ENCODE data around the gene GIPC3.

GIPC3 gene

GRCh38 chr19:3606690-3607289 lies 21.5 kb downstream of the GIPC3 start, which contains the start of gene TBXA2R:
TBXA2R (minus strand) TSS chr19:3606875; CDS start chr19:3600634, 6,241 bp downstream.
- Histone ChIP-seq H3K4me1 (ENCODE audit: control insufficient read depth, insufficient read depth, low read length) (peaks cover 3% of the 10 kb centered on the region; the same call in 1 of the 2 replicates), H3K36me3 (ENCODE audit: control insufficient read depth in 2 of 2, insufficient read depth in 1 of 2, low read length in 2 of 2) (peaks cover 0 to 18% of the 10 kb centered on the region in 2 experiments; a peak in 2 of 3 replicates), H3K9me3 (ENCODE audit: control insufficient read depth, insufficient read depth, low read depth, low read length) (no peaks in the 10 kb centered on the region), H3K4me3 (ENCODE audit: low read depth, low read length) (peak within 1 kb of the TSS; percentile 51), H3K27ac (ENCODE audit: extremely low read depth, low read depth, low read length) (no peak within 1 kb of the TSS)
- POLR2A ChIA-PET, result interaction anchor here (0.6 kb wide), 1 partner anchor 99 kb away, joined by 10 read pairs; no protein-coding TSS in a partner anchor
- CTCF ChIA-PET, result interaction anchor here (1.2 kb wide), 1 partner anchor 62 kb away, joined by 3 read pairs; no protein-coding TSS in a partner anchor
- 0 out of 2 replicates have a peak, but pooled peaks have one; percentile 43 for TF ChIP-seq ZBTB17 (tag by site-specific recombination; IDR thresholded peaks at IDR 0.05)
- TF ChIP-seq, protein P1, sequence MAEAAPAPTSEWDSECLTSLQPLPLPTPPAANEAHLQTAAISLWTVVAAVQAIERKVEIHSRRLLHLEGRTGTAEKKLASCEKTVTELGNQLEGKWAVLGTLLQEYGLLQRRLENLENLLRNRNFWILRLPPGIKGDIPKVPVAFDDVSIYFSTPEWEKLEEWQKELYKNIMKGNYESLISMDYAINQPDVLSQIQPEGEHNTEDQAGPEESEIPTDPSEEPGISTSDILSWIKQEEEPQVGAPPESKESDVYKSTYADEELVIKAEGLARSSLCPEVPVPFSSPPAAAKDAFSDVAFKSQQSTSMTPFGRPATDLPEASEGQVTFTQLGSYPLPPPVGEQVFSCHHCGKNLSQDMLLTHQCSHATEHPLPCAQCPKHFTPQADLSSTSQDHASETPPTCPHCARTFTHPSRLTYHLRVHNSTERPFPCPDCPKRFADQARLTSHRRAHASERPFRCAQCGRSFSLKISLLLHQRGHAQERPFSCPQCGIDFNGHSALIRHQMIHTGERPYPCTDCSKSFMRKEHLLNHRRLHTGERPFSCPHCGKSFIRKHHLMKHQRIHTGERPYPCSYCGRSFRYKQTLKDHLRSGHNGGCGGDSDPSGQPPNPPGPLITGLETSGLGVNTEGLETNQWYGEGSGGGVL (tag by site-specific recombination; IDR thresholded peaks at IDR 0.05), result peak; percentile 32; the same call in 1 of the 2 replicates
- TF ChIP-seq KLF1 (tag by site-specific recombination; IDR thresholded peaks at IDR 0.05), result peak; percentile 42
- no peak for TF ChIP-seq MZF1 (tag by site-specific recombination; IDR thresholded peaks at IDR 0.05; ENCODE audit: borderline replicate concordance)
- TF ChIP-seq ZNF785 (tag by site-specific recombination; IDR thresholded peaks at IDR 0.05), result no peak
- TF ChIP-seq ZNF404 (tag by site-specific recombination; IDR thresholded peaks at IDR 0.05), result no peak
- TF ChIP-seq ZNF677 (tag by site-specific recombination; IDR thresholded peaks at IDR 0.05), result no peak
- 0 out of 2 replicates have a peak, but pooled peaks have one; percentile 24 for TF ChIP-seq ZFHX2 (tag by site-specific recombination; conservative IDR thresholded peaks at IDR 0.05)
- TF ChIP-seq GLIS1 (tag by site-specific recombination; IDR thresholded peaks at IDR 0.05), result peak; percentile 57; the same call in 1 of the 2 replicates
- peak; percentile 37; the same call in 1 of the 2 replicates for TF ChIP-seq ZFP69B (tag by site-specific recombination; IDR thresholded peaks at IDR 0.05)
- TF ChIP-seq, protein P2, sequence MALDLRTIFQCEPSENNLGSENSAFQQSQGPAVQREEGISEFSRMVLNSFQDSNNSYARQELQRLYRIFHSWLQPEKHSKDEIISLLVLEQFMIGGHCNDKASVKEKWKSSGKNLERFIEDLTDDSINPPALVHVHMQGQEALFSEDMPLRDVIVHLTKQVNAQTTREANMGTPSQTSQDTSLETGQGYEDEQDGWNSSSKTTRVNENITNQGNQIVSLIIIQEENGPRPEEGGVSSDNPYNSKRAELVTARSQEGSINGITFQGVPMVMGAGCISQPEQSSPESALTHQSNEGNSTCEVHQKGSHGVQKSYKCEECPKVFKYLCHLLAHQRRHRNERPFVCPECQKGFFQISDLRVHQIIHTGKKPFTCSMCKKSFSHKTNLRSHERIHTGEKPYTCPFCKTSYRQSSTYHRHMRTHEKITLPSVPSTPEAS (tag by site-specific recombination; IDR thresholded peaks at IDR 0.05), result no peak
- 0 out of 2 replicates have a peak, but pooled peaks have one; percentile 6 for TF ChIP-seq EGR2 (tag by site-specific recombination; IDR thresholded peaks at IDR 0.05; ENCODE audit: low read depth)
- peak; percentile 53; the same call in 1 of the 2 replicates for TF ChIP-seq KLF10 (tag by site-specific recombination; IDR thresholded peaks at IDR 0.05)
- TF ChIP-seq, protein P3, sequence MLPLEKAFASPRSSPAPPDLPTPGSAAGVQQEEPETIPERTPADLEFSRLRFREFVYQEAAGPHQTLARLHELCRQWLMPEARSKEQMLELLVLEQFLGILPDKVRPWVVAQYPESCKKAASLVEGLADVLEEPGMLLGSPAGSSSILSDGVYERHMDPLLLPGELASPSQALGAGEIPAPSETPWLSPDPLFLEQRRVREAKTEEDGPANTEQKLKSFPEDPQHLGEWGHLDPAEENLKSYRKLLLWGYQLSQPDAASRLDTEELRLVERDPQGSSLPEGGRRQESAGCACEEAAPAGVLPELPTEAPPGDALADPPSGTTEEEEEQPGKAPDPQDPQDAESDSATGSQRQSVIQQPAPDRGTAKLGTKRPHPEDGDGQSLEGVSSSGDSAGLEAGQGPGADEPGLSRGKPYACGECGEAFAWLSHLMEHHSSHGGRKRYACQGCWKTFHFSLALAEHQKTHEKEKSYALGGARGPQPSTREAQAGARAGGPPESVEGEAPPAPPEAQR (tag by site-specific recombination; IDR thresholded peaks at IDR 0.05), result no peak
- no peak for TF ChIP-seq ZNF155 (tag by site-specific recombination; IDR thresholded peaks at IDR 0.05)
- TF ChIP-seq, protein P4, sequence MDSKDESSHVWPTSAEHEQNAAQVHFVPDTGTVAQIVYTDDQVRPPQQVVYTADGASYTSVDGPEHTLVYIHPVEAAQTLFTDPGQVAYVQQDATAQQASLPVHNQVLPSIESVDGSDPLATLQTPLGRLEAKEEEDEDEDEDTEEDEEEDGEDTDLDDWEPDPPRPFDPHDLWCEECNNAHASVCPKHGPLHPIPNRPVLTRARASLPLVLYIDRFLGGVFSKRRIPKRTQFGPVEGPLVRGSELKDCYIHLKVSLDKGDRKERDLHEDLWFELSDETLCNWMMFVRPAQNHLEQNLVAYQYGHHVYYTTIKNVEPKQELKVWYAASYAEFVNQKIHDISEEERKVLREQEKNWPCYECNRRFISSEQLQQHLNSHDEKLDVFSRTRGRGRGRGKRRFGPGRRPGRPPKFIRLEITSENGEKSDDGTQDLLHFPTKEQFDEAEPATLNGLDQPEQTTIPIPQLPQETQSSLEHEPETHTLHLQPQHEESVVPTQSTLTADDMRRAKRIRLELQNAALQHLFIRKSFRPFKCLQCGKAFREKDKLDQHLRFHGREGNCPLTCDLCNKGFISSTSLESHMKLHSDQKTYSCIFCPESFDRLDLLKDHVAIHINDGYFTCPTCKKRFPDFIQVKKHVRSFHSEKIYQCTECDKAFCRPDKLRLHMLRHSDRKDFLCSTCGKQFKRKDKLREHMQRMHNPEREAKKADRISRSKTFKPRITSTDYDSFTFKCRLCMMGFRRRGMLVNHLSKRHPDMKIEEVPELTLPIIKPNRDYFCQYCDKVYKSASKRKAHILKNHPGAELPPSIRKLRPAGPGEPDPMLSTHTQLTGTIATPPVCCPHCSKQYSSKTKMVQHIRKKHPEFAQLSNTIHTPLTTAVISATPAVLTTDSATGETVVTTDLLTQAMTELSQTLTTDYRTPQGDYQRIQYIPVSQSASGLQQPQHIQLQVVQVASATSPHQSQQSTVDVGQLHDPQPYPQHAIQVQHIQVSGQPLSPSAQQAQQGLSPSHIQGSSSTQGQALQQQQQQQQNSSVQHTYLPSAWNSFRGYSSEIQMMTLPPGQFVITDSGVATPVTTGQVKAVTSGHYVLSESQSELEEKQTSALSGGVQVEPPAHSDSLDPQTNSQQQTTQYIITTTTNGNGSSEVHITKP (tag by site-specific recombination; IDR thresholded peaks at IDR 0.05), result peak; percentile 63
- TF ChIP-seq ZBTB8A (tag by site-specific recombination; IDR thresholded peaks at IDR 0.05), result peak; percentile 79
- peak; percentile 26 for TF ChIP-seq ZBTB26 (tag by site-specific recombination; optimal IDR thresholded peaks at IDR 0.05)
- peak; percentile 83 for TF ChIP-seq SP3 (tag by site-specific recombination; IDR thresholded peaks at IDR 0.05)
- TF ChIP-seq ZNF501 (tag by site-specific recombination; IDR thresholded peaks at IDR 0.05), result no peak
- TF ChIP-seq KLF8 (tag by site-specific recombination; IDR thresholded peaks at IDR 0.05), result peak; percentile 67
- TF ChIP-seq ZNF132 (tag by site-specific recombination; IDR thresholded peaks at IDR 0.05; ENCODE audit: borderline replicate concordance), result no peak
- no peak; the same call in 1 of the 2 replicates for TF ChIP-seq ZBTB10 (tag by site-specific recombination; IDR thresholded peaks at IDR 0.05)
- no peak for TF ChIP-seq ZNF529 (tag by site-specific recombination; IDR thresholded peaks at IDR 0.05; ENCODE audit: insufficient replicate concordance)
- TF ChIP-seq KLF16 (tag by site-specific recombination; IDR thresholded peaks at IDR 0.05), result peak; percentile 55; the same call in 1 of the 2 replicates
